Activated CD8-positive, alpha-beta memory T cell treated with anti-CD3 and anti-CD28 coated beads, Interleukin-2, amount 50 U/mL, for 48 hours (primary cell): ENCODE measurements around the gene CCDC117.

Experiments used
- DNase-seq: peaks from one replicate; pipeline ENCODE4 v3.0.0-alpha.2; 2020

The CCDC117 gene

GRCh38 chr22:28831140-28832072 lies 58.9 kb downstream of the CCDC117 start:
- DNase-seq, result no peak

GRCh38 chr22:28832731-28833130 lies 60.2 kb downstream of the CCDC117 start:
- no peak for DNase-seq

GRCh38 chr22:28833276-28833923 lies 60.9 kb downstream of the CCDC117 start:
- no peak for DNase-seq

GRCh38 chr22:28835630-28836189 lies 63.2 kb downstream of the CCDC117 start:
- DNase-seq, result no peak

GRCh38 chr22:28837640-28838039 lies 65.1 kb downstream of the CCDC117 start:
- DNase-seq, result no peak
